H9 (cell line): ENCODE data around the gene ROBO1. TPM values are rescaled to one million over a fixed set of nuclear protein-coding genes. Genes with fewer than 3 reads are reported as not detected.

Source experiments
- DNase-seq: peaks from one replicate; pipeline ENCODE4 v3.0.0-alpha.2; 2017
- H2AFZ ChIP-seq: one replicate; pipeline ENCODE4 v1.6.1; 2013; ENCODE audit warnings: mild to moderate bottlenecking, low read length, control low read depth, moderate library complexity
- H2AK5ac ChIP-seq: 2 replicates; pipeline ENCODE4 v1.6.1; 2013; ENCODE audit warnings: low read length, control low read depth, mixed read lengths; ENCODE audit not compliant: insufficient read length
- H2BK120ac ChIP-seq: one replicate; pipeline ENCODE4 v1.6.1; 2013; ENCODE audit warnings: low read depth, mild to moderate bottlenecking, low read length, control low read depth, inconsistent platforms; ENCODE audit not compliant: poor library complexity, severe bottlenecking
- H2BK12ac ChIP-seq: 2 replicates; pipeline ENCODE4 v1.6.1; 2013; ENCODE audit warnings: low read length, control low read depth, mixed read lengths, low read depth; ENCODE audit not compliant: insufficient read length
- H2BK15ac ChIP-seq: 2 replicates; pipeline ENCODE4 v1.6.1; 2013; ENCODE audit warnings: low read depth, low read length, control low read depth
- H2BK20ac ChIP-seq: one replicate; pipeline ENCODE4 v1.6.1; 2013; ENCODE audit warnings: low read depth, mild to moderate bottlenecking, low read length, control low read depth, inconsistent platforms; ENCODE audit not compliant: poor library complexity, severe bottlenecking
- H2BK5ac ChIP-seq: 2 replicates; pipeline ENCODE4 v1.6.1; 2013; ENCODE audit warnings: low read length, control low read depth, mixed read lengths; ENCODE audit not compliant: insufficient read length
- H3K14ac ChIP-seq: 2 replicates; pipeline ENCODE4 v1.6.1; 2013; ENCODE audit warnings: low read length, control low read depth; ENCODE audit not compliant: insufficient read depth
- H3K18ac ChIP-seq: 2 replicates; pipeline ENCODE4 v1.6.1; 2013; ENCODE audit warnings: low read depth, mild to moderate bottlenecking, mixed read lengths, low read length, control low read depth; ENCODE audit not compliant: insufficient read length
- H3K23ac ChIP-seq: 2 replicates; pipeline ENCODE4 v1.6.1; 2013; ENCODE audit warnings: low read length, control low read depth, mixed read lengths, low read depth; ENCODE audit not compliant: insufficient read length
- H3K23me2 ChIP-seq: 2 replicates; pipeline ENCODE4 v1.6.1; 2013; ENCODE audit warnings: low read depth, mild to moderate bottlenecking, mixed read lengths, low read length, control low read depth; ENCODE audit not compliant: insufficient read length, poor library complexity, severe bottlenecking
- H3K27ac ChIP-seq: 2 replicates; pipeline ENCODE4 v1.5.1; 2013; ENCODE audit warnings: low read length, control low read depth, mixed read lengths, low read depth; ENCODE audit not compliant: insufficient read length
- H3K27me3 ChIP-seq: 2 replicates; pipeline ENCODE4 v1.6.1; 2013; ENCODE audit warnings: low read length, control low read depth, inconsistent platforms; ENCODE audit not compliant: insufficient read depth
- H3K4ac ChIP-seq: 2 replicates; pipeline ENCODE4 v1.6.1; 2013; ENCODE audit warnings: low read depth, mild to moderate bottlenecking, control low read depth, inconsistent platforms, low read length, moderate library complexity
- H3K4me1 ChIP-seq: 2 replicates; pipeline ENCODE4 v1.6.1; 2013; ENCODE audit warnings: low read length, control low read depth, inconsistent platforms; ENCODE audit not compliant: insufficient read depth
- H3K4me2 ChIP-seq: 2 replicates; pipeline ENCODE4 v1.6.1; 2013; ENCODE audit warnings: low read length, control low read depth, mixed read lengths; ENCODE audit not compliant: insufficient read length, insufficient read depth
- H3K56ac ChIP-seq: 2 replicates; pipeline ENCODE4 v1.6.1; 2013; ENCODE audit warnings: low read depth, mild to moderate bottlenecking, mixed read lengths, low read length, control low read depth; ENCODE audit not compliant: insufficient read length
- H3K79me1 ChIP-seq: 2 replicates; pipeline ENCODE4 v1.6.1; 2013; ENCODE audit warnings: low read depth, mild to moderate bottlenecking, moderate library complexity, low read length, control low read depth, inconsistent platforms; ENCODE audit not compliant: insufficient read depth, poor library complexity, severe bottlenecking
- H3K79me2 ChIP-seq: 2 replicates; pipeline ENCODE4 v1.6.1; 2013; ENCODE audit warnings: low read length, control low read depth, inconsistent platforms; ENCODE audit not compliant: insufficient read depth
- H3K9ac ChIP-seq: 2 replicates; pipeline ENCODE4 v1.6.1; 2013; ENCODE audit warnings: low read length, control low read depth, mixed read lengths; ENCODE audit not compliant: insufficient read length; ENCODE audit errors: extremely low read depth
- H3K9me3 ChIP-seq: one replicate; pipeline ENCODE4 v1.6.1; 2013; ENCODE audit warnings: low read depth, low read length, inconsistent platforms; ENCODE audit not compliant: control insufficient read depth
- H3T11ph ChIP-seq: one replicate; pipeline ENCODE4 v1.6.1; 2013; ENCODE audit warnings: mild to moderate bottlenecking, low read length, control low read depth, inconsistent platforms
- H4K20me1 ChIP-seq: one replicate; pipeline ENCODE4 v1.6.1; 2013; ENCODE audit not compliant: control insufficient read depth, insufficient read length, insufficient read depth
- H4K5ac ChIP-seq: 2 replicates; pipeline ENCODE4 v1.6.1; 2013; ENCODE audit warnings: low read depth, mild to moderate bottlenecking, mixed read lengths, low read length, control low read depth; ENCODE audit not compliant: insufficient read length
- H4K8ac ChIP-seq: replicated peaks from 2 replicates; pipeline ENCODE4 v1.6.1; 2013; ENCODE audit warnings: low read length, control low read depth, mixed read lengths, low read depth; ENCODE audit not compliant: insufficient read length
- H4K91ac ChIP-seq: 2 replicates; pipeline ENCODE4 v1.6.1; 2013; ENCODE audit warnings: low read depth, mild to moderate bottlenecking, moderate library complexity, mixed read lengths, low read length, control low read depth; ENCODE audit not compliant: insufficient read length
- H3K27ac Mint-ChIP-seq, 3 experiments: 2 replicates in 2 of 3; 3 replicates in 1 of 3; pipeline ENCODE4 v1.8.0; 2020 to 2021; ENCODE audit warnings: mixed read lengths in 3 of 3, mild to moderate bottlenecking in 1 of 3, moderate library complexity in 1 of 3
- H3K27me3 Mint-ChIP-seq: 2 replicates; pipeline ENCODE4 v1.8.0; 2021; ENCODE audit warnings: low read depth, mild to moderate bottlenecking, moderate library complexity, mixed read lengths
- H3K36me3 Mint-ChIP-seq, 3 experiments: 2 replicates in 2 of 3; 3 replicates in 1 of 3; pipeline ENCODE4 v1.8.0; 2020 to 2021; ENCODE audit warnings: low read depth in 3 of 3, mixed read lengths in 3 of 3; ENCODE audit not compliant: insufficient read depth in 1 of 3
- H3K4me1 Mint-ChIP-seq, 2 experiments: 2 replicates each; pipeline ENCODE4 v1.8.0; 2020; ENCODE audit warnings: mixed read lengths in 2 of 2
- H3K4me3 Mint-ChIP-seq, 2 experiments: 2 replicates in 1 of 2; 3 replicates in 1 of 2; pipeline ENCODE4 v1.8.0; 2020 to 2021; ENCODE audit warnings: mild to moderate bottlenecking in 2 of 2, mixed read lengths in 2 of 2, moderate library complexity in 1 of 2
- H3K9me3 Mint-ChIP-seq, 2 experiments: 2 replicates in 1 of 2; 3 replicates in 1 of 2; pipeline ENCODE4 v1.8.0; 2020; ENCODE audit warnings: mild to moderate bottlenecking in 2 of 2, mixed read lengths in 2 of 2, moderate library complexity in 1 of 2
- CTCF ChIP-seq: fragments of 200-600 bp; sonication (generic); conservative IDR thresholded peaks from 3 replicates; pipeline ENCODE4 v1.8.0; 2021; ENCODE audit warnings: antibody characterized with exemption, mild to moderate bottlenecking
- WGBS: extraction: QIAGEN DNeasy Blood & Tissue Kit; methylation state at CpG from one replicate; pipeline ENCODE4 v1.1.7; 2013; ENCODE audit warnings: missing lambda C conversion rate, low lambda C conversion rate, mixed read lengths; ENCODE audit not compliant: insufficient read length; ENCODE audit errors: extremely low coverage; 5-methylcytosine and 5-hydroxymethylcytosine counted together
- total RNA-seq: library from RNA; stranded (reverse); gene quantifications from 2 replicates; pipeline ENCODE4 v1.2.1, GENCODE V29; 2021

The ROBO1 gene
- total RNA-seq, 1 experiment from 2014 or later: 62.7 TPM

DNA sequence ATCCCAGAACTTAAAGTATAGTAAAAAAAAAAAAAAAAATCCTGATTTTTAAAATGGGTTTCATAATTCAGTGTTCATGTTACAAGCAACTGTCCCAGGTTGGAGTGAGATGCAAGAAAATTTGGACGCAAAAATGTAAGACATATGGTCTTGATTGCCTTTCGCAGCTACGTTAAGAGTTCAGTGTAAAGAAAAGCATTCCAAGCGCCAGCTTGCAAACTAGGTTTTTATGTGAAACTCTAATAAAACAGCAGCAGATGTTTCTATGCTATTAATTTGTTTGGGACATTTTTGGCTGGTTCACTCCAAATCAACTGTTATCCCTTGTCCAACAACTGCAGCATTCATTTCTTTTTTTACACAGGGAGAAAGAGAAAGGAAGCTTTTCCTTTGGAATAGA lies 957.8 kb downstream of the ROBO1 start:
- H3K4me2 ChIP-seq: no peak overlapping the region
- H4K5ac ChIP-seq: no peak overlapping the region
- Mint-ChIP-seq H3K27me3 (no peaks in the 10 kb centered on the region), H3K9me3 (peaks cover 0 to 2% of the 10 kb centered on the region in 2 experiments; a peak in 1 of 5 replicates), H3K27ac (no peak overlapping the region), H3K4me1 (peaks cover 6 to 14% of the 10 kb centered on the region in 2 experiments), H3K4me3 (no peak overlapping the region), H3K36me3 (peaks cover 2 to 7% (median 6%) of the 10 kb centered on the region in 3 experiments; a peak in 2 of 7 replicates)
- no peaks in the 10 kb centered on the region; the same call in 1 of the 2 replicates for H3K79me2 ChIP-seq
- no peak for DNase-seq
- no peak overlapping the region for H3K18ac ChIP-seq
- no peak overlapping the region for H3K27ac ChIP-seq
- TF ChIP-seq CTCF: no peak
- no peak overlapping the region for H3K56ac ChIP-seq
- H2BK12ac ChIP-seq: no peak overlapping the region
- no peak overlapping the region for H2BK15ac ChIP-seq
- H4K8ac ChIP-seq: no peak overlapping the region
- H2AFZ ChIP-seq: no peak overlapping the region
- H2BK5ac ChIP-seq: no peak overlapping the region
- H3K9ac ChIP-seq: no peak overlapping the region
- no peaks in the 10 kb centered on the region for H3K4me1 ChIP-seq
- H3K14ac ChIP-seq: no peak overlapping the region
- H4K20me1 ChIP-seq: no peaks in the 10 kb centered on the region
- H4K91ac ChIP-seq: no peak overlapping the region
- H3K23me2 ChIP-seq: no peaks in the 10 kb centered on the region
- no peak overlapping the region for H3T11ph ChIP-seq
- H3K79me1 ChIP-seq: no peaks in the 10 kb centered on the region
- H2BK20ac ChIP-seq: no peak overlapping the region
- H2BK120ac ChIP-seq: no peak overlapping the region
- no CpG with 5 or more reads among the region's 4 CpGs for WGBS
- H3K4ac ChIP-seq: no peak overlapping the region
- no peak overlapping the region for H3K23ac ChIP-seq
- H3K9me3 ChIP-seq: no peaks in the 10 kb centered on the region
- no peaks in the 10 kb centered on the region for H3K27me3 ChIP-seq
- no peak overlapping the region for H2AK5ac ChIP-seq
